GM19240 (cell line): ENCODE results near the gene LRRC37B.
"Not testable (repeated sequence)": the region's sequence is repeated elsewhere in the genome, so short reads cannot be mapped to it uniquely, and the experiment has no call there.

Source experiments
- DNase-seq: peaks from one replicate; pipeline ENCODE4 v3.0.0; 2011; ENCODE audit warnings: low spot score; ENCODE audit not compliant: insufficient read length

The LRRC37B gene

DNA sequence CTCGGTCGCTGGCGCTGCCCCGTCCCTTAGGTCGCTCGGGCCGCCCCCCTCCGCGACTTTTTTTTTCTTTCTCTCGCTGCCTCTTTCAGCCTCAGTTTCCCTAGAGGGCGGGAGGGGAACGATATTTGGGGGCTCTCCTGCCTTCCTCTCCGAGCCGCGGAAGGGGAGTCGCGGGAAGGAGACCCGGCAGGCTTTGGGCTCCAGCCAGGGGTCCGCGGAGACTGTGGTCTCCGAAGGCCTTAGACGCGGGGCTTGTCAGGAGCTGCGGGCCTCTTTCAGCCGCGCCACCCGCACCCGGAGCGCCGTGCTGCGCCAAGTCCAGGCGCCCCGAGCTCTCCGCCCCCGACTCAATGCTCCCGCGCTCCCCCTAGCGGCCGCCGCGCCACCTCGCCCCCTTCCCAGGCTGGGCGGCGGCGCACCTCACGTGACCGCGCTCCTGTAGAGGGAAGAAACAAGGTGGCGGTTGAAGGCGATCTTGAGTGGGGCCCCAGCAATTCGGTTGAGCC lies at the start of gene LRRC37B:
LRRC37B (plus strand) TSS at position 427 of the 506 bp plus-strand sequence. CDS start 14,010 bp downstream, outside the sequence.
- DNase-seq = peak; percentile 74

DNA sequence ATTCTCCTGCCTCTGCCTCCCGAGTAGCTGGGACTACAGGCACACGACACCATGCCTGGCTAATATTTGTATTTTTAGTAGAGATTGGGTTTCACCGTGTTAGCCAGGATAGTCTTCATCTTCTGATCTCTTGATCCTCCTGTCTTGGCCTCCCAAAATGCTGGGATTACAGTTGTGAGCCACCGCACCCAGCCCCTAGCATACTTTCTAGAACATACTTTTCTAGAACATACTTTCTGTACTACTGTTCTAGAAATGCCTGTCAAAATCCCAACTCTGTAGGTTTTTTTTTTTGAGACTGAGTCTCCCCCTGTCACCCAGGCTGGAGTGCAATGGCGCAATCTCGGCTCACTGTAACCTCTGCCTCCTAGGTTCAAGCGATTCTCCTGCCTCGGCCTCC lies 43.1 kb upstream of the LRRC37B start:
- DNase-seq = not testable (repeated sequence)

- no peak for DNase-seq
These were observed 39.5 kb upstream of the LRRC37B start for GRCh38 chr17:31967648-31968047.

GRCh38 chr17:31970416-31970815 lies 36.8 kb upstream of the LRRC37B start:
- DNase-seq = not testable (repeated sequence)

- DNase-seq = not testable (repeated sequence)
These were observed 32.7 kb upstream of the LRRC37B start for GRCh38 chr17:31974269-31975071.

GRCh38 chr17:31975391-31975790 lies 31.8 kb upstream of the LRRC37B start:
- not testable (repeated sequence) for DNase-seq

- DNase-seq = not testable (repeated sequence)
These were observed 15.4 kb upstream of the LRRC37B start for GRCh38 chr17:31991821-31992220.

- DNase-seq = no peak
These were observed 10.2 kb upstream of the LRRC37B start for GRCh38 chr17:31997005-31997404.

- peak; percentile 6 for DNase-seq
These were observed 498 bp downstream of the LRRC37B start for GRCh38 chr17:32007463-32008298.

- DNase-seq = no peak
These were observed 2.0 kb downstream of the LRRC37B start for GRCh38 chr17:32009262-32009542.

DNA sequence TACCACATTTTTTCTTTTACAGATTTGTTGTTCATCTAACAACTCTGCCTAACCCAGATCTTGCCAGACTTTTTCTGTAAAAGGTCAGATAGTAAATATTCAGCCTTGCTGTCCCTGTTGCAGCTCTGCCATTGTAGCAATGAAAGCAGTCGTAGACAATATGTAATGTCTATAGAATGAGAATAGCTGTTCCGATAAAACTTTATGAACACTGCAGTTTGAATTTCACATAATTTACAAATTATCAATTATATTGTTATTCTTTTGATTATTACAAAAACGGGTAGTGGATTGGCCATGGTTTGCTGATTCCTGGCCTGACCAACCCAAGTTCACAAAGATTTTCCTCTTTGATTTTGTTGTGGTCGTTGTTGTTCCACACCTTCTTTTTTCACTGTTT lies 2.9 kb downstream of the LRRC37B start:
- no peak for DNase-seq

GRCh38 chr17:32015245-32016013 lies 8.2 kb downstream of the LRRC37B start:
- no peak for DNase-seq

DNA sequence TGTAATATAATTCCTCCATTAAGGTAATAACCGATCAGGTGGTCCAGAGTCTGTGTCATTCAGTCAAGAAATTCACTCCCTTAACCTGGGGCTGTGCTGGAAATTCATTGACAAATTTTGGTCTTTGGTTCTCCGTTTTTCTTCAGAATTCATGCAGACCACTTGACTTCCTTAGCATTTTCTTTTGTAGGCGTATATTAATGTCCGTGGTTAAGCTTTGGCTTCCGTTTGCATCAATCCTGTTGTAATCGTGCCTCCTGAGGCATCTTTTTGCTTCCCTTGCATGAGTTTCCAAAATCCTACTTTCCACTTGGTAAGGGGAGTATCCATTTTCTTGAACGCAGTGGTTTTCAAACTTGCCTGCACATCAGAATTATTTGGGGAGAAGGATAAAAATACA lies 9.0 kb downstream of the LRRC37B start:
- no peak for DNase-seq

GRCh38 chr17:32019228-32019627 lies 12.0 kb downstream of the LRRC37B start:
- no peak for DNase-seq

- DNase-seq = no peak
These were observed 13.9 kb downstream of the LRRC37B start for GRCh38 chr17:32020943-32021614.

DNA sequence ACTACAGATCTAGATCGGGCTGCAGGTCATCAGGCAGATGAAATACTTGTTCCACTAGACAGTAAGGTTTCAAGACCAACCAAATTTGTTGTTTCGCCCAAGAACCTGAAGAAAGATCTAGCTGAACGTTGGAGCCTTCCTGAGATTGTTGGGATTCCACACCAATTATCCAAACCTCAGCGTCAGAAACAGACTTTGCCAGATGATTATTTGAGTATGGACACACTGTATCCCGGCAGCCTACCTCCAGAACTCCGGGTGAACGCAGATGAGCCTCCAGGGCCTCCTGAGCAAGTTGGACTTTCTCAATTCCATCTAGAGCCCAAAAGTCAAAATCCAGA lies 14.4 kb downstream of the LRRC37B start:
- no peak for DNase-seq

DNA sequence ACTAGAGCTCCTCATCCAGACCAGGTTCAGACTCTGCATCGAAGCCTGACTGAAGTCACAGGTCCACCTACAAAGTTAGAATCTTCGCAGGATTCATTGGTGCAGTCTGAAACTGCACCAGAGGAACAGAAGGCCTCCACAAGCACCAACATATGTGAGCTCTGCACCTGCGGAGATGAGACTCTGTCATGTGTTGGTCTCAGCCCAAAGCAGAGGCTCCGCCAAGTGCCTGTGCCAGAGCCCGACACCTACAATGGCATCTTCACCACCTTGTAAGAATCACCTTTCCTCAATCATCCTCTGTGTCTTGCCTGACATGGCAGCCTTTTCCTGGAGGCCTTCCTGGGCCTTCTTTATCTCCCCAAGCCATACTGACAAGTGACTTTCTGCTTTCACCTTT lies 15.4 kb downstream of the LRRC37B start:
- not testable (repeated sequence) for DNase-seq

GRCh38 chr17:32027271-32027670 lies 20.1 kb downstream of the LRRC37B start:
- not testable (repeated sequence) for DNase-seq

DNA sequence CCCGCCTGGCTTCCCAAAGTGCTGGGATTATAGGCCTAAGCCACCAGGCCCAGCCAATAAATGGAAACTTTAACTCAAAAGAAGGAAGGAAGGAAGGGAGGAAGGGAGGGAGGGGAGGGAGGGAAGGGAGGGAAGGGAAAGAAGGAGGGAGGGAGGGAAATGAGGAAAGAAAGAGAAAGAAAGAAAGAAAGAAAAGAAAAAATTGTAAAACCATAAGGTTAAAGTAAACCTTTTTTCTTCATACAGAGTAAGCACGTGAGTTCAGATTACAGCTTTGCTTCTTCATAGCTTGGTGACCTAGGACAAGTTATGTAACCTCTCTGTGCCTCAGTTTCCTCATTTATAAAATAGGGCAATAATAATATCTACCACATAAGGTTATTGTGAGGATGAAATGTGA lies 26.0 kb downstream of the LRRC37B start:
- DNase-seq = no peak

GRCh38 chr17:32033812-32034211 lies 26.6 kb downstream of the LRRC37B start:
- DNase-seq = not testable (repeated sequence)

GRCh38 chr17:32040246-32040645 lies 33.1 kb downstream of the LRRC37B start:
- not testable (repeated sequence) for DNase-seq
